HUES48 (cell line): ENCODE results near the gene TLE1.

Source experiments
- H3K27ac ChIP-seq: one replicate; pipeline ENCODE4 v1.7.0; 2013; ENCODE audit warnings: low read depth, low read length, inconsistent platforms
- H3K27me3 ChIP-seq: 2 replicates; pipeline ENCODE4 v1.6.1; 2013; ENCODE audit warnings: mild to moderate bottlenecking, low read length; ENCODE audit not compliant: control insufficient read depth, insufficient read depth
- H3K36me3 ChIP-seq: 2 replicates; pipeline ENCODE4 v1.6.1; 2013; ENCODE audit warnings: low read length; ENCODE audit not compliant: control insufficient read depth, insufficient read depth
- H3K4me1 ChIP-seq: 2 replicates; pipeline ENCODE4 v1.6.1; 2013; ENCODE audit warnings: mild to moderate bottlenecking, low read length; ENCODE audit not compliant: control insufficient read depth, insufficient read depth
- H3K4me3 ChIP-seq: 2 replicates; pipeline ENCODE4 v1.5.1; 2013; ENCODE audit warnings: mild to moderate bottlenecking, low read depth, low read length
- H3K9ac ChIP-seq: 2 replicates; pipeline ENCODE4 v1.6.1; 2013; ENCODE audit warnings: mild to moderate bottlenecking, low read depth, low read length, moderate library complexity
- H3K9me3 ChIP-seq: 2 replicates; pipeline ENCODE4 v1.6.1; 2013; ENCODE audit warnings: low read length; ENCODE audit not compliant: control insufficient read depth, insufficient read depth

The TLE1 gene

DNA sequence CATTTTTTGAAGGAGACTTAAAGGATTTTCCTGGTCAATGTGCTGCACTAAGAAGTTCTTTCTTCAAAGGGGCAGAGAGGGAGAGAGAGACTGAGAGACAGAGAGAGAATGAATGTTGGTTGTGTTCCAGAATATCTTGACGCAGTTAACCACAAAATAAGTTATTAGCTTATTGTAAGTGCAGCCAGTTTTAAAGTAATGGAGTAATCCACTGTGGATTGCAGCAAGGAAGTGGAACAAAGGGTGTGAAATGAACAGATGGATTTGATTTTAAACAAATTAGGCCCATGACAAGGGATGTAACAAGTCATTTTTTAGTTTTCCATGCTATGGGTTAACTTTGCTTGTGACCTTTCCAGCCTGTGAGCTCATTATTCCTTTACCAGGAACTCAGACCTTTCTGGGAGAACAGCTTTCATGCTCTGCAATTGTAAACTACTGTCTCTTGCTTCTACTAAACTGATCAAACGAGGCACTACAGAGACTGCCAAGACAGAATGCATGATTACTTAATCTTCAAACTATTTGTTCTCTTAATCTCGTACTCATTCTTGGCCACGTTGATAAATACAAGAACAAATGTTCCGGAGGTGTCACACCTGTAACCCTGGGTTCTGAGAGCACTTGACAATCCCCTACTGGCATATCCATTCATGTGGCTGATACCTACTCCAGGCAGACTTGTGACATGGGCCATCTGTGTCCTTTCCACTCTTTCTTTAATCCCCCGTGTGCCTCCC is 131.1 kb downstream of the TLE1 start:
- no peaks in the 10 kb centered on the region for H3K27me3 ChIP-seq
- H3K27ac ChIP-seq, result no peak overlapping the region
- no peak overlapping the region for H3K4me3 ChIP-seq

GRCh38 chr9:81557452-81558090 is 131.8 kb downstream of the TLE1 start:
- Histone ChIP-seq H3K27ac (no peak overlapping the region), H3K36me3 (no peaks in the 10 kb centered on the region), H3K27me3 (no peaks in the 10 kb centered on the region), H3K9me3 (no peaks in the 10 kb centered on the region), H3K4me1 (peaks cover 14% of the 10 kb centered on the region), H3K9ac (no peak overlapping the region), H3K4me3 (no peak overlapping the region)

More for the DNA sequence above, 131.1 kb downstream of the TLE1 start:
- Histone ChIP-seq H3K9ac (no peak overlapping the region), H3K36me3 (no peaks in the 10 kb centered on the region), H3K9me3 (no peaks in the 10 kb centered on the region), H3K4me1 (peaks cover 11% of the 10 kb centered on the region)

GRCh38 chr9:81556923-81557322 is 132.4 kb downstream of the TLE1 start:
- Histone ChIP-seq H3K36me3 (no peaks in the 10 kb centered on the region), H3K9ac (no peak overlapping the region), H3K4me1 (peaks cover 17% of the 10 kb centered on the region), H3K27me3 (no peaks in the 10 kb centered on the region), H3K9me3 (no peaks in the 10 kb centered on the region), H3K4me3 (no peak overlapping the region), H3K27ac (no peak overlapping the region)

DNA sequence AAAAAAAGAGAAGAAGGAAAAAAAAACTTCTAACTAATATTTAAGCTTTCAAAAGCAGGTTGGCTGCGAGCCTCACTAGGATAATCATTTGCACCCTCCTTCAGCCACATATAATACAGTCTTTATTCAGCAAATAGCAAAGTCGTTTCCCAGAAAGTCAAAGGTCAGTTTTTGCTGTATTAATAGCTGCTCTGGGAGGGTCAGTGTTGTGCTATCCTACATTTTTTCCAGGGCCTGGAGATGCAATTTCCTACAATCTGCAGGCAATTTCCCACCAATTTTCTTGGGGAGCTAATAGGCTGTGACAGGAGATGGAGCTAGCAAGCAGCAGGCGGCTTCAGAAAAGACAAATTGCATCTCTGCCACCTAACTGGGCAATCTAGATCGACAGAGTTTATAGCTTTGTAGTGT is 136.8 kb downstream of the TLE1 start:
- no peaks in the 10 kb centered on the region for H3K36me3 ChIP-seq
- no peak overlapping the region for H3K9ac ChIP-seq
- H3K27ac ChIP-seq, result no peak overlapping the region
- no peaks in the 10 kb centered on the region for H3K27me3 ChIP-seq
- peaks cover 37% of the 10 kb centered on the region for H3K4me1 ChIP-seq
- no peaks in the 10 kb centered on the region for H3K9me3 ChIP-seq
- H3K4me3 ChIP-seq, result no peak overlapping the region

DNA sequence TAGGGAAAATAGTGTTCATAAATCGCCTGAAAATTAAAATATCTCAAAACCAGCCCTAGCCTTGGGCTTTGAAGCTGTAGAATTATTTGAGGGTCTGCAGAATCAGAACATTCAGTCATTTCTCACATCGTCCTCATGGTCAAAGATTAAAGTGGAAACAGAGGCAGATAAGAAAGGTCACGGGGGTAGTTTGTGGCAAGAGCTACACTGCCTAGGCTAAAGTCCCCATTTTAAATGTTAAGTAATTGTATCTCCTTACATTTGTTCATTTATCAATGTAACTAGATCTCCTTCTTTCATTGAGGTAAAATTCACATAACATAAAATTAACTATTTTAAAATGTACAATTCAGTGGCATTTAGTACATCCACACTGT is 139.2 kb downstream of the TLE1 start:
- Histone ChIP-seq H3K27ac (peak overlapping the region; percentile 71), H3K27me3 (no peaks in the 10 kb centered on the region), H3K4me1 (peaks cover 56% of the 10 kb centered on the region), H3K36me3 (no peaks in the 10 kb centered on the region), H3K9ac (no peak overlapping the region), H3K4me3 (0 out of 2 replicates have a peak overlapping the region, but pooled peaks have one; percentile 26), H3K9me3 (no peaks in the 10 kb centered on the region)

DNA sequence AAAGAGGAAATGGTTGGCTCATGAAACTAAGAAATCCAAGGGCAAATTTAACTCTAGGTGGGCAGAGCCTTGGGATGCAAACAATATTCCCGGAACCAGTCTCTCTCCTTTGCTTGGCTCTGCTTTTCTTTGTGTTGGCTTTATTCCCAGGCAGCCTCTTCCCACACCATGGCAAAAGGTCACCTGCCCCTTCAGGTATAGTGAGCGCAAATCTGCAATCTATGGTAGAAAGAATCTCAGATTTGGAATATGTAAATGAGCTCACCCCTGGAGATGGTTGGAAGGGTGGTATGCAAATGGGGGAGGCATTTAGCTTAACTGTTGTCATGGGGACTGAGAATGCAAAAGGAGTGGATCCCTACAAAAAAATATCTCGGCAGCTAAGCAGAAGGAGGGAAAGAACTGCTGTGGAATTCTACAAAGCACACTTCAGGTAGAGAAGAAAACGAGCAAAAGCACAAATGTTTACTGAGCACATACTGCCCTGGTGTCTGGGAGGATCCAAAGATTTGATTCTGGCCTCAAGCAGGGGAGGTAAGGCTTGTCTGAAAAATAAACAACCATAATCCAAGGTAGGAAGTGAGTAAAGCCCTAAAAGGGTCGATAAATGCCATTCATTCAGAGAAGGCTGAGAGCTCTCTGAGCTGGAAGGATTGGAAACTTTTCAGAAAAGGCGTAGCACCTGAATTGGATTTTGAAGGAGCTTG is 139.7 kb downstream of the TLE1 start:
- H3K9ac ChIP-seq, result no peak overlapping the region
- H3K4me1 ChIP-seq, result peaks cover 56% of the 10 kb centered on the region
- H3K27ac ChIP-seq, result peak overlapping the region; percentile 71
- no peaks in the 10 kb centered on the region for H3K27me3 ChIP-seq
- H3K4me3 ChIP-seq, result 0 out of 2 replicates have a peak overlapping the region, but pooled peaks have one; percentile 26
- H3K36me3 ChIP-seq, result no peaks in the 10 kb centered on the region
- H3K9me3 ChIP-seq, result no peaks in the 10 kb centered on the region

DNA sequence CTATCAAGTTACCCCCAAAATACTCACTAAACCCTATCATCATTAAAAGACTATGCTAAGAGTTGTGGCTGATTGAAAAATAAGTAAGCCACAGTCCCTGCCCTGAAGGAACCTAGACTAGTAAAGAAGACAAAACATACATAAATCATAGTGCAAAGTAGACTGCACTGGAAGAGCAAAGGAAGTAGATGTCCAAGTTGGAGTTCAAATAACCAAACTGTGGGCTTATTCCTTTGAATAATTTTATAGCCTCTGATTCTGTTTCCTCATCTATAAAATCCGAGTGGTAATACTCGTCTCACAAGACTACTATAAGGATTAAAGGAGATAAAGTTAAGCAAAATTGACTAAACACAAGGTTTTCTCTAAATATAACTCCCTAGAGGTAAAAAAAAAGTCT is 140.4 kb downstream of the TLE1 start:
- no peaks in the 10 kb centered on the region for H3K27me3 ChIP-seq
- no peak overlapping the region for H3K4me3 ChIP-seq
- no peaks in the 10 kb centered on the region for H3K9me3 ChIP-seq
- no peak overlapping the region for H3K27ac ChIP-seq
- no peak overlapping the region for H3K9ac ChIP-seq
- peaks cover 56% of the 10 kb centered on the region for H3K4me1 ChIP-seq
- no peaks in the 10 kb centered on the region for H3K36me3 ChIP-seq

DNA sequence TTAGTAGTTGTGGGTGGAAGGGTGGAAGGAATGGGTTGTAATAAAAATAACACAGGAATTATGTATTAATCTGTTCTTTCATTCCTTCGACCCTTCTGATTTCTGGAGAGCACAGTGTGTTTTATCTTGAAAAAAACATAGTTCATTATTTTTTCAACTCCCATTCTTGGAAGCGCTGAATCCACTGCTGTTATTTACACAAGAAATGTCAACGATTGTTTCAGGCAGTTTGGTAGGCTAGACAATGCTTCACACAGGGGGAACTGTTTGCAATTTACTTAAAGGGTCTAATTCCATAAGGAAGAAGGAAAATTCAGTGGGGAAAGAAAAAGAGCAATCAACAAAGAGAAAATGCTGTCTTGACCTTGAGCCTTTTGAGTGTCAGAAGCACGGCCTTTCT is 142.9 kb downstream of the TLE1 start:
- peaks cover 50% of the 10 kb centered on the region for H3K4me1 ChIP-seq
- no peak overlapping the region for H3K27ac ChIP-seq
- H3K36me3 ChIP-seq, result no peaks in the 10 kb centered on the region
- H3K9me3 ChIP-seq, result no peaks in the 10 kb centered on the region
- no peaks in the 10 kb centered on the region for H3K27me3 ChIP-seq
- H3K9ac ChIP-seq, result no peak overlapping the region
- no peak overlapping the region for H3K4me3 ChIP-seq

DNA sequence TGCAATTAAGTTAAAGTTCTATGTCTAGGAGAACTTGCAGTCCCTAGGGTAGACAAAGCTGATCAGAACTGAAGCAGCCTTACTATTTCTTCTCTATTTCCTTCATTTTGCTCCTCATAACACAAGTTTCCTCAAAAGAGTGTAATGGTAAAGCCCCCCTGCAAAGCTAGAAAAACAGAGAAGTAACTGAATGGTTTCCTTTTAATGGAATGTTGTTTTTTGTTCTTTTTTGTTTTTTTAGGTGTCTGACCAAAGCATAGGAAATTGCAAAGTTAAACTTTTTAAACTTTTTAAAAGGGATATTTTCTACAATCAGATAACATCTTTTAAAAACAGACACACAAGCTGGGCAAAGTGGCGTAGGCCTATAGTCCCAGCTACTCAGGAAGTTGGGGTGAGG is 145.7 kb downstream of the TLE1 start:
- Histone ChIP-seq H3K27me3 (no peaks in the 10 kb centered on the region), H3K9me3 (no peaks in the 10 kb centered on the region), H3K9ac (no peak overlapping the region), H3K4me3 (no peak overlapping the region), H3K27ac (no peak overlapping the region), H3K4me1 (peaks cover 27% of the 10 kb centered on the region), H3K36me3 (no peaks in the 10 kb centered on the region)

GRCh38 chr9:81542118-81542889 is 147.0 kb downstream of the TLE1 start:
- H3K9ac ChIP-seq, result no peak overlapping the region
- H3K9me3 ChIP-seq, result no peaks in the 10 kb centered on the region

More at GRCh38 chr9:81542118-81542889, 147.0 kb downstream of the TLE1 start:
- no peak overlapping the region for H3K4me3 ChIP-seq
- no peaks in the 10 kb centered on the region for H3K36me3 ChIP-seq
- no peak overlapping the region for H3K27ac ChIP-seq
- no peaks in the 10 kb centered on the region for H3K27me3 ChIP-seq
- peaks cover 16% of the 10 kb centered on the region for H3K4me1 ChIP-seq
